ENCODE measurements around the gene LRRC27. TPM values are rescaled to one million over a fixed set of nuclear protein-coding genes. Genes with fewer than 3 reads are reported as not detected.
"Not testable (repeated sequence)": the region's sequence is repeated elsewhere in the genome, so short reads cannot be mapped to it uniquely, and the experiment has no call there.

LRRC27 gene
- total and polyA plus RNA-seq, 2 experiments from 2014 or later = 7.5 to 9.6 TPM

DNA sequence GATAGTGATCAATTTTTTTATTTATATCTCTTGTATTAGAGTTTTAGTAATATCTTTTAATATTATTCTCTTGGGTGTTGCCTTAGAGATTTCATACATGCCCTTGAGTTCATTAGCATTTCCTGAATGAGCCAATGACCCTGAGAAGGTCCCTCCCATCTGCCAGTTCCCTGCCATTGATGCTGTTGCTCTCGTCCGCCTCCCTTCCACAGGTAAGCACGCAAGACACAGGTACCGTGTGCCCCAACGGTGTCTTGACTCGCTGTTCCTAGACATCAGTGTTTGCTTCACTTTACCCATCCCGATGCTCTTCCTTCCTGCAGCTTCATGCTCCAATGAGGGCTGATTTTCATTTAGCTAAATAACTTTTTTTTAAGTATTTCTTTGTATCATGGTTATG lies 45.3 kb downstream of the LRRC27 start:
- Histone ChIP-seq H3F3A (ENCODE audit: insufficient read depth) (no peaks in the 10 kb centered on the region), H3K4me3 (no peak overlapping the region), H2AFZ (no peak overlapping the region), H3K9me2 (ENCODE audit: insufficient read depth) (no peaks in the 10 kb centered on the region), H3K9ac (no peak overlapping the region), H3K79me2 (ENCODE audit: insufficient read depth) (no peaks in the 10 kb centered on the region), H3K4me1 (ENCODE audit: insufficient read depth) (0 out of 2 replicates have a peak, but pooled peaks cover 4% of the 10 kb centered on the region), H3K27me3 (replicated peaks; ENCODE audit: insufficient read depth) (no peaks in the 10 kb centered on the region), H3K27ac (no peak overlapping the region), H4K20me1 (ENCODE audit: insufficient read depth) (no peaks in the 10 kb centered on the region), H3K36me3 (ENCODE audit: low read depth) (no peaks in the 10 kb centered on the region), H3K4me2 (ENCODE audit: unreplicated experiment) (no peak overlapping the region), H3K9me3 (ENCODE audit: low read depth) (no peaks in the 10 kb centered on the region)
- WGBS, 2 experiments (ENCODE audit: low coverage in 1 of 2, low lambda C conversion rate in 2 of 2, missing lambda C conversion rate in 2 of 2) = 94 to 95% methylated on average over 7 of the region's 7 CpGs
- in situ Hi-C loops (cut with MboI) = no loop called here
- DNase-seq = no peak
- TF ChIP-seq EZH2phosphoT487 (IDR thresholded peaks at IDR 0.05; ENCODE audit: insufficient read depth, low read depth) (no peak), EZH2 (IDR thresholded peaks at IDR 0.05; ENCODE audit: insufficient read depth, poor library complexity, severe bottlenecking) (no peak)

DNA sequence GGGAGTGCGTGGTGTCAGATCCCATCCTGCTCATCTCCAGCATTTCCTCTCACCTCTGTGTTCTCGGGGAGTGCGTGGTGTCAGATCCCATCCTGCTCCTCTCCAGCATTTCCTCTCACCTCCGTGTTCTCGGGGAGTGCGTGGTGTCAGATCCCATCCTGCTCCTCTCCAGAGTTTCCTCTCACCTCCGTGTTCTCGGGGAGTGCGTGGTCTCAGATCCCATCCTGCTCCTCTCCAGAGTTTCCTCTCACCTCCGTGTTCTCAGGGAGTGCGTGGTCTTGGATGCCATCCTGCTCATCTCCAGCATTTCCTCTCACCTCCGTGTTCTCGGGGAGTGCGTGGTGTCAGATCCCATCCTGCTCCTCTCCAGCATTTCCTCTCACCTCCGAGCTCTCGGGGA lies 47.0 kb downstream of the LRRC27 start:
- H3K9me2 ChIP-seq (ENCODE audit: insufficient read depth); in situ Hi-C loops (cut with MboI); H3K27ac ChIP-seq; H2AFZ ChIP-seq; H3K79me2 ChIP-seq (ENCODE audit: insufficient read depth); H3K4me1 ChIP-seq (ENCODE audit: insufficient read depth); H3F3A ChIP-seq (ENCODE audit: insufficient read depth); H3K9me3 ChIP-seq (ENCODE audit: low read depth); H3K9ac ChIP-seq; H3K4me2 ChIP-seq (ENCODE audit: unreplicated experiment); H3K36me3 ChIP-seq (ENCODE audit: low read depth); DNase-seq; H3K27me3 ChIP-seq (replicated peaks; ENCODE audit: insufficient read depth); H4K20me1 ChIP-seq (ENCODE audit: insufficient read depth); H3K4me3 ChIP-seq: not testable (repeated sequence)
- 94 to 97% methylated on average over 6 to 16 of the region's 16 CpGs for WGBS, 2 experiments (ENCODE audit: low coverage in 1 of 2, low lambda C conversion rate in 2 of 2, missing lambda C conversion rate in 2 of 2)

DNA sequence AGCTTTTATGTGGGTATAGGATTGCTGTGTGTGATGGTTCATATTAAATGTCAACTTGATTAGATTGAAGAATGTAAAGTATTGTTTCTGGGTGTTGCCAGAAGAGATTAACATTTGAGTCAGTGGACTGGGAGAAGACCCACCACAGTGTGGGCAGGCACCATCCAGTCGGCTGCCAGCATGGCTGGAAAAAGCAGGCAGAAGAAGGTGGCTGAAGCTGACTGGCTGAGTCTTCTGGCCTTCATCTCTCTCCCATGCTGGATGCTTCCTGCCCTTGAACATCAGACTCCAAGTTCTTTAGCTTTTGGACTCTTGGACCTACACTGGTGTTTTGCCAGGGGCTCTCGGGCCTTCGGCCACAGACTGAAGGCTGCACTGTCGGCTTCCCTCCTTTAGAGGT lies 49.0 kb downstream of the LRRC27 start:
- in situ Hi-C loops (cut with MboI); DNase-seq; H3K36me3 ChIP-seq (ENCODE audit: low read depth); H3K9me2 ChIP-seq (ENCODE audit: insufficient read depth); H3K4me2 ChIP-seq (ENCODE audit: unreplicated experiment); H3K4me1 ChIP-seq (ENCODE audit: insufficient read depth); H3K4me3 ChIP-seq; H3K9me3 ChIP-seq (ENCODE audit: low read depth); H3K27ac ChIP-seq; H3K27me3 ChIP-seq (replicated peaks; ENCODE audit: insufficient read depth); H3K9ac ChIP-seq; H4K20me1 ChIP-seq (ENCODE audit: insufficient read depth); H3F3A ChIP-seq (ENCODE audit: insufficient read depth); H2AFZ ChIP-seq; H3K79me2 ChIP-seq (ENCODE audit: insufficient read depth): not testable (repeated sequence)
- WGBS, 2 experiments (ENCODE audit: low coverage in 1 of 2, low lambda C conversion rate in 2 of 2, missing lambda C conversion rate in 2 of 2) = 70 to 73% methylated on average over 4 of the region's 4 CpGs

DNA sequence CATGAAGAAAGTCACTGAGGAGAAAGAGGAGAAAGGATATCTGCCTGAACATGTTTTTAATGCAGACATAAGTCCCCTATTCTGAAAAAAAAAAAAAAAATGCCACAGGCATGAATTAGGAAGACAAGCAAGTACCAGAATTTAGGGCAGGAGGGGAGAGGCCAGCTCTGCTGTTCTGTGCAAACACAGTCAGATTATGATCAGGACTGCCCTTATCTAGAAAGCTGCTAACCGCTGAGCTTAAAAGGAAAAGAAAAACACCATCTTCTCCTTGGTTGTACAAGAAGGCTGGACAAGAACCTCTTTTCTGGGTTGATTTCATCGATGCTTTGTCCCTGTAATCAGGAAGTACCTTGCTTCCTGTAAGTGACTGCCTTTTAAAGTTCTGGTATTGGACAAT lies 49.7 kb downstream of the LRRC27 start:
- in situ Hi-C loops (cut with MboI) = no loop called here
- H3K9ac ChIP-seq = no peak overlapping the region

DNA sequence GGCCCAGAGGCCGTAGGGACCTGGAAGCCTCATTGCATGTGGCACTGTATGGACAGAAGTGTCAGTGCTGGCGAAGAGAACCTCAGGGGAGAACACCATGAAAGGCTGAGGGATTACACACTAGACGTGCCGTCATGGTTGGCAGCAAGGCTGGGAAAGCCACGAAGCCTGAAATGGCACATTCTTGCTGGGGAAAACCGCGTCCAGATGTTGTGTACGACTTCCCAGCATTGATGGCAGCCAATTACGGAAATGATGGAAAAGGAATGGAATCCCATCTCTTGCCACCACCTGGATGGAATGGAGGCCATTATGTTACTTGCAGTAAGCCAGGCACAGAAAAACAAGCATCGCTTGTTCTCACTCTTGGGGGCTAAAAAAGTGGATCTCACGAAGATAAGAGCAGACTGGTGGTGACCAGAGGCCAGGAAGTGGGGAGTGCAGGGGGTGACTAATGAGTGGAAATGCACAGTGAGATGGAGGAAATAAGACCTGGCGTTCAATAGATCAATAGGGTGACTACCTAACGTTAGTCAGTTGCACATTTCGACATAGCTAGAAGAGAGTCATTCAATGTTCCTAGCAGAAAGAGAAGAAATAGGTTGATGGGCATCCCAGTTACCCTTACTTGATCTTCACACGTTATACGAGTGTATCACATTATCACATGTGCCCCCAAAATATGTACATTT lies 50.4 kb downstream of the LRRC27 start:
- no peaks in the 10 kb centered on the region for H3K9me2 ChIP-seq (ENCODE audit: insufficient read depth)
- in situ Hi-C loops (cut with MboI) = no loop called here
- TF ChIP-seq EZH2phosphoT487 (IDR thresholded peaks at IDR 0.05; ENCODE audit: insufficient read depth, low read depth) (no peak), EZH2 (IDR thresholded peaks at IDR 0.05; ENCODE audit: insufficient read depth, poor library complexity, severe bottlenecking) (no peak)
- no peaks in the 10 kb centered on the region for H3K36me3 ChIP-seq (ENCODE audit: low read depth)
- DNase-seq = peak; percentile 89
- H3K4me1 ChIP-seq (ENCODE audit: insufficient read depth) = 0 out of 2 replicates have a peak, but pooled peaks cover 4% of the 10 kb centered on the region
- no peak overlapping the region for H3K4me3 ChIP-seq
- H3K27me3 ChIP-seq (replicated peaks; ENCODE audit: insufficient read depth) = no peaks in the 10 kb centered on the region
- H3K79me2 ChIP-seq (ENCODE audit: insufficient read depth) = no peaks in the 10 kb centered on the region
- H3F3A ChIP-seq (ENCODE audit: insufficient read depth) = peaks cover 5% of the 10 kb centered on the region; the same call in 1 of the 2 replicates
- no peak overlapping the region for H3K4me2 ChIP-seq (ENCODE audit: unreplicated experiment)
- H2AFZ ChIP-seq = no peak overlapping the region
- no peaks in the 10 kb centered on the region for H4K20me1 ChIP-seq (ENCODE audit: insufficient read depth)
- peak overlapping the region; percentile 42; the same call in 1 of the 2 replicates for H3K27ac ChIP-seq
- 38 to 46% methylated on average over 15 to 16 of the region's 16 CpGs for WGBS, 2 experiments (ENCODE audit: low coverage in 1 of 2, low lambda C conversion rate in 2 of 2, missing lambda C conversion rate in 2 of 2)
- H3K9me3 ChIP-seq (ENCODE audit: low read depth) = no peaks in the 10 kb centered on the region
- H3K9ac ChIP-seq = no peak overlapping the region

More for the DNA sequence above, 49.7 kb downstream of the LRRC27 start:
- H2AFZ ChIP-seq = no peak overlapping the region
- no peak for DNase-seq
- TF ChIP-seq EZH2 (IDR thresholded peaks at IDR 0.05; ENCODE audit: insufficient read depth, poor library complexity, severe bottlenecking) (no peak), EZH2phosphoT487 (IDR thresholded peaks at IDR 0.05; ENCODE audit: insufficient read depth, low read depth) (no peak)
- H3K27me3 ChIP-seq (replicated peaks; ENCODE audit: insufficient read depth) = no peaks in the 10 kb centered on the region
- H3F3A ChIP-seq (ENCODE audit: insufficient read depth) = peaks cover 5% of the 10 kb centered on the region; the same call in 1 of the 2 replicates
- 0 out of 2 replicates have a peak, but pooled peaks cover 4% of the 10 kb centered on the region for H3K4me1 ChIP-seq (ENCODE audit: insufficient read depth)
- no peaks in the 10 kb centered on the region for H3K79me2 ChIP-seq (ENCODE audit: insufficient read depth)
- H3K9me2 ChIP-seq (ENCODE audit: insufficient read depth) = no peaks in the 10 kb centered on the region
- H4K20me1 ChIP-seq (ENCODE audit: insufficient read depth) = no peaks in the 10 kb centered on the region
- H3K36me3 ChIP-seq (ENCODE audit: low read depth) = no peaks in the 10 kb centered on the region
- no peak overlapping the region for H3K4me2 ChIP-seq (ENCODE audit: unreplicated experiment)
- WGBS, 2 experiments (ENCODE audit: low coverage in 1 of 2, low lambda C conversion rate in 2 of 2, missing lambda C conversion rate in 2 of 2) = 93 to 96% methylated on average over 2 of the region's 2 CpGs
- peak overlapping the region; percentile 42; the same call in 1 of the 2 replicates for H3K27ac ChIP-seq
- no peak overlapping the region for H3K4me3 ChIP-seq
- H3K9me3 ChIP-seq (ENCODE audit: low read depth) = no peaks in the 10 kb centered on the region
